Keratinocyte (primary cell): ENCODE results near the gene ARID1B. TPM values are rescaled to one million over a fixed set of nuclear protein-coding genes. Genes with fewer than 3 reads are reported as not detected.
A peak's percentile ranks its signal among the peaks of the same experiment; 100 is the strongest.

Source experiments
- DNase-seq: peaks from one replicate; pipeline ENCODE4 v3.0.0-alpha.2; 2011; ENCODE audit warnings: low read depth, missing footprints, low spot score
- FAIRE-seq: peaks from 2 replicates; lab custom pipeline; 2011; peaks lifted over from hg19 to GRCh38; lab: Jason Lieb, UNC
- H2AFZ ChIP-seq: 2 replicates; pipeline ENCODE4 v1.6.0; 2012; ENCODE audit warnings: low read length, control low read depth, inconsistent platforms; ENCODE audit not compliant: control insufficient read depth
- H3K27ac ChIP-seq: 2 replicates; pipeline ENCODE4 v1.5.1; 2011; ENCODE audit warnings: low read length; ENCODE audit not compliant: control insufficient read depth, insufficient read depth
- H3K27me3 ChIP-seq: 3 replicates; pipeline ENCODE4 v1.6.0; 2011; ENCODE audit warnings: low read length; ENCODE audit not compliant: control insufficient read depth, insufficient read depth; ENCODE audit errors: extremely low read depth
- H3K36me3 ChIP-seq, 2 experiments: 2 replicates in 1 of 2; 3 replicates in 1 of 2; pipeline ENCODE4 v1.5.1; 2011; ENCODE audit warnings: low read length in 2 of 2, mild to moderate bottlenecking in 1 of 2; ENCODE audit not compliant: control insufficient read depth in 2 of 2, insufficient read depth in 2 of 2; ENCODE audit errors: extremely low read depth in 1 of 2
- H3K4me1 ChIP-seq: 3 replicates; pipeline ENCODE4 v1.5.1; 2011; ENCODE audit warnings: low read length; ENCODE audit not compliant: control insufficient read depth, insufficient read depth; ENCODE audit errors: extremely low read depth
- H3K4me2 ChIP-seq: 3 replicates; pipeline ENCODE4 v1.6.0; 2011; ENCODE audit warnings: low read depth, low read length; ENCODE audit not compliant: control insufficient read depth, insufficient read depth; ENCODE audit errors: extremely low read depth
- H3K4me3 ChIP-seq, 3 experiments: fragments of 200-600 bp in 1 of 3; sonication (generic) in 1 of 3; 2 replicates in 2 of 3; 3 replicates in 1 of 3; pipeline ENCODE4 v1.5.1; 2011 to 2016; ENCODE audit warnings: low read length in 3 of 3, mild to moderate bottlenecking in 3 of 3, control low read depth in 2 of 3, inconsistent platforms in 1 of 3, low read depth in 1 of 3, mixed read lengths in 1 of 3, mixed run types in 1 of 3, moderate library complexity in 1 of 3; ENCODE audit not compliant: control insufficient read depth in 2 of 3, insufficient read depth in 2 of 3; ENCODE audit errors: extremely low read depth in 1 of 3
- H3K79me2 ChIP-seq: 2 replicates; pipeline ENCODE4 v1.6.0; 2012; ENCODE audit warnings: low read length; ENCODE audit not compliant: control insufficient read depth, insufficient read depth
- H3K9ac ChIP-seq: 3 replicates; pipeline ENCODE4 v1.6.0; 2011; ENCODE audit warnings: low read length; ENCODE audit not compliant: control insufficient read depth, insufficient read depth; ENCODE audit errors: extremely low read depth
- H3K9me1 ChIP-seq: 3 replicates; pipeline ENCODE4 v1.6.0; 2011; ENCODE audit warnings: low read length; ENCODE audit not compliant: control insufficient read depth, insufficient read depth; ENCODE audit errors: extremely low read depth
- H3K9me3 ChIP-seq: 2 replicates; pipeline ENCODE4 v1.5.1; 2012; ENCODE audit warnings: low read depth, low read length; ENCODE audit not compliant: control insufficient read depth
- H4K20me1 ChIP-seq: 3 replicates; pipeline ENCODE4 v1.6.0; 2011; ENCODE audit warnings: low read length; ENCODE audit not compliant: control insufficient read depth, insufficient read depth; ENCODE audit errors: extremely low read depth
- EZH2 ChIP-seq: IDR thresholded peaks from one replicate; pipeline ENCODE4 v1.6.1; 2012; ENCODE audit warnings: inconsistent platforms, mild to moderate bottlenecking, low read length, moderate library complexity
- dilution Hi-C: fragments of 300-500 bp; cut with MboI; formaldehyde crosslinking; loops from one replicate; pipeline ENCODE4 v1.7.0; 2020; ENCODE audit warnings: low sequenced_read_pairs; ENCODE audit not compliant: extremely low pct_ligation_motif_present
- polyA plus RNA-seq, 5 experiments: library from polyadenylated mRNA; depleted of rRNA in 3 of 5; stranded (reverse) in 3 of 5; stranded (forward) in 1 of 5; unstranded in 1 of 5; fragments of >200 nt; gene quantifications; 1 replicate in 1 of 5; 2 replicates in 3 of 5; 3 replicates in 1 of 5; pipeline versions ENCODE4 v1.2.1 to v1.2.3, GENCODE V29; 2011 to 2012; ENCODE audit warnings: missing spikeins in 2 of 5, low read depth in 1 of 5, low replicate concordance in 1 of 5
- TF ChIP-seq, protein P1 (sequence below), 3 experiments: IDR thresholded peaks in 1 of 3; conservative IDR thresholded peaks in 1 of 3; optimal IDR thresholded peaks in 1 of 3; 2 replicates in 2 of 3; 3 replicates in 1 of 3; pipeline versions ENCODE3 to v1.5.1; 2011; ENCODE audit warnings: low read length in 3 of 3, mild to moderate bottlenecking in 3 of 3, moderate library complexity in 2 of 3, control low read depth in 1 of 3, inconsistent platforms in 1 of 3; ENCODE audit not compliant: insufficient read depth in 2 of 3; ENCODE audit errors: extremely low read depth in 1 of 3

The ARID1B gene
- polyA plus RNA-seq, 1 donor (not counting 4 experiments of a cell fraction or from before 2014, with no cell fraction given) = 14.9 TPM

- Histone ChIP-seq H3K4me1 (peaks cover 12% of the 10 kb centered on the region), H3K27ac (no peak overlapping the region), H3K9ac (no peak overlapping the region), H3K36me3 (no peaks in the 10 kb centered on the region), H3K9me1 (no peaks in the 10 kb centered on the region), H3K4me2 (no peak overlapping the region), H3K27me3 (no peaks in the 10 kb centered on the region), H2AFZ (no peak overlapping the region), H4K20me1 (no peaks in the 10 kb centered on the region), H3K79me2 (no peaks in the 10 kb centered on the region), H3K9me3 (no peaks in the 10 kb centered on the region), H3K4me3 (no peak overlapping the region)
- dilution Hi-C loops = no loop called here
- TF ChIP-seq, protein P1, sequence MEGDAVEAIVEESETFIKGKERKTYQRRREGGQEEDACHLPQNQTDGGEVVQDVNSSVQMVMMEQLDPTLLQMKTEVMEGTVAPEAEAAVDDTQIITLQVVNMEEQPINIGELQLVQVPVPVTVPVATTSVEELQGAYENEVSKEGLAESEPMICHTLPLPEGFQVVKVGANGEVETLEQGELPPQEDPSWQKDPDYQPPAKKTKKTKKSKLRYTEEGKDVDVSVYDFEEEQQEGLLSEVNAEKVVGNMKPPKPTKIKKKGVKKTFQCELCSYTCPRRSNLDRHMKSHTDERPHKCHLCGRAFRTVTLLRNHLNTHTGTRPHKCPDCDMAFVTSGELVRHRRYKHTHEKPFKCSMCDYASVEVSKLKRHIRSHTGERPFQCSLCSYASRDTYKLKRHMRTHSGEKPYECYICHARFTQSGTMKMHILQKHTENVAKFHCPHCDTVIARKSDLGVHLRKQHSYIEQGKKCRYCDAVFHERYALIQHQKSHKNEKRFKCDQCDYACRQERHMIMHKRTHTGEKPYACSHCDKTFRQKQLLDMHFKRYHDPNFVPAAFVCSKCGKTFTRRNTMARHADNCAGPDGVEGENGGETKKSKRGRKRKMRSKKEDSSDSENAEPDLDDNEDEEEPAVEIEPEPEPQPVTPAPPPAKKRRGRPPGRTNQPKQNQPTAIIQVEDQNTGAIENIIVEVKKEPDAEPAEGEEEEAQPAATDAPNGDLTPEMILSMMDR (optimal IDR thresholded peaks at IDR 0.05 in 1 of 3, IDR thresholded peaks at IDR 0.05 in 1 of 3, conservative IDR thresholded peaks at IDR 0.05 in 1 of 3; ENCODE audit: extremely low read depth in 1 of 3, insufficient read depth in 2 of 3, low read length in 3 of 3) = no peak
- no peak for TF ChIP-seq EZH2
- no peak for FAIRE-seq
- no peak for DNase-seq
These were observed 342.4 kb downstream of the ARID1B start for GRCh38 chr6:157119502-157120027.

DNA sequence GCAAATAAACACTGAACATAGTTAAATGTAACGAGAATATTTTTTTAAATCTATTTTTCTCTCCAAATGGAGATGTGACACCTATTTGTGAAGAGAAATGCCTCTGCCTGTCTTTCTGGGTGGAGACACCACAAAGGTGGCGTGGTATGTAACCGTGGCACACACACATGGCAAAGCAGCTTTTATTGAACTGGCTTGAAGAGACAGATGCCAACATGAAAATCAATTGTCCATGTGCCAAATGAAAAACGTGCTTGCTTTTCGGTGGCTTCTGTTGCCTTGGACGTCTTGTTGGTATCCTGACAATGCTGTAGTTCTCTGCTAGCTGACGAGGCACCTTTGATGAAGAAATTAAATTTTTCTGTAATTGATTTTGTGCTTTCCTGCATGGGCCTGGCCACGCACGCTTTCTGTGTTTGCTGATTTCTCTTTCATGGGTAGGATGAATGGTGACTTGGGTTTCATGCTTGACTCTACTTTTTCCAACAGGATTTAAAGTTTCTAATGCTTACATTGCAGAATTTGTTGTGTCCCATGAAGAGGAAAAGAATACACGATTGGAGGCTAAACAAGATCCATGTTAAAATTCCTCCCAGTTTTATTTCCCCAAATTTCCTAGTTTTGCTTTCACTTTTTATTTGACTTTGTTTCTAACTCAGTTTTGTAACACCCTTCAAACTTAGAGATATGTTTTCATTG, 343.5 kb downstream of the ARID1B start:
- no peak overlapping the region for H3K27ac ChIP-seq
- FAIRE-seq = no peak

More for the DNA sequence above, 343.5 kb downstream of the ARID1B start:
- dilution Hi-C loops = no loop called here
- H3K9me1 ChIP-seq = no peaks in the 10 kb centered on the region
- H3K27me3 ChIP-seq = no peaks in the 10 kb centered on the region
- no peak for DNase-seq
- H4K20me1 ChIP-seq = no peaks in the 10 kb centered on the region
- no peak overlapping the region for H3K4me3 ChIP-seq
- no peaks in the 10 kb centered on the region for H3K36me3 ChIP-seq
- no peak overlapping the region for H2AFZ ChIP-seq
- H3K9me3 ChIP-seq = no peaks in the 10 kb centered on the region
- H3K9ac ChIP-seq = no peak overlapping the region
- H3K4me2 ChIP-seq = peak overlapping the region; percentile 17
- no peaks in the 10 kb centered on the region for H3K79me2 ChIP-seq
- H3K4me1 ChIP-seq = peaks cover 13% of the 10 kb centered on the region
- TF ChIP-seq EZH2 = no peak
- TF ChIP-seq, protein P1 (optimal IDR thresholded peaks at IDR 0.05 in 1 of 3, IDR thresholded peaks at IDR 0.05 in 1 of 3, conservative IDR thresholded peaks at IDR 0.05 in 1 of 3; ENCODE audit: extremely low read depth in 1 of 3, insufficient read depth in 2 of 3, low read length in 3 of 3) = no peak
